OCI-M2 (cell line): ENCODE data around the gene EPB41L4A.
"Not testable (repeated sequence)": the region's sequence is repeated elsewhere in the genome, so short reads cannot be mapped to it uniquely, and the experiment has no call there.

Experiments
- DNase-seq: peaks from one replicate; lab custom pipeline; 2025; ENCODE audit not compliant: unreplicated experiment; lab: John Stamatoyannopoulos, UW

Gene EPB41L4A

DNA sequence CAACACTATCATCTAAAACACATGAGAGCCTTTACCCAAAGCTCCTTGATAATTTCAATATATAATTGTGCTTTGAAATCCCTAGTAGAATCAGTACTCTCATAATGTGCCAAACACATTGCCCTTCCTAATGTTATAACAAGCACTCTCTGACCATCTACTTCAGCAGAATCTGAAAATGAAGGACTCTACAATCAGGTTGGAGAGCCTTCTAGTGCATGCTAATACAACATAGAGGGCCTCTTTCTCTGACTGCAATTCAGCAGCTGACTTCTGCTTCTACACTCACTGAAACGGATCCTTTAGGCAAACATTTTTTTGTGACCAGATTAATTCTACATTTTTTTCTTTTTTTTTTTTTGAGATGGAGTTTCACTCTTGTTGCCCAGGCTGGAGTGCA, 155.6 kb downstream of the EPB41L4A start:
- no peak for DNase-seq

DNA sequence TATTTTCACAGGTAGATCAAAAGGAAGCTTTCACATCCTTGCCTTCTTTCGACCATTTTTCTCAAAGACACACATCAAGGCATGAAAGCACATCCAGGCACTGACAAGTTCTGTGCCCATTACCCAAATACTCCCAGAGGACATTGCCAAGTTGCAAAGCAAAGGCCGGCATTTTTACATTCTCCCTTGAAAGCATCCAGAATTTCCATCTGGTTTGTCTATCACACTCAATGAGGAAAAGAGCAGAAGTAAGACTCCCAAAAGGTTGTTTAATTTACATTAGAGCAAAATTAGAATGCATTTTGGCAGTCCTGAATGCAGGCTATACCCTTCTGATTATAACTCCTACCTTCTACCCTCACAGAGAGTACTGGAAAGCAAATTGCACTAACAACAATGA, 160.5 kb downstream of the EPB41L4A start:
- no peak for DNase-seq

DNA sequence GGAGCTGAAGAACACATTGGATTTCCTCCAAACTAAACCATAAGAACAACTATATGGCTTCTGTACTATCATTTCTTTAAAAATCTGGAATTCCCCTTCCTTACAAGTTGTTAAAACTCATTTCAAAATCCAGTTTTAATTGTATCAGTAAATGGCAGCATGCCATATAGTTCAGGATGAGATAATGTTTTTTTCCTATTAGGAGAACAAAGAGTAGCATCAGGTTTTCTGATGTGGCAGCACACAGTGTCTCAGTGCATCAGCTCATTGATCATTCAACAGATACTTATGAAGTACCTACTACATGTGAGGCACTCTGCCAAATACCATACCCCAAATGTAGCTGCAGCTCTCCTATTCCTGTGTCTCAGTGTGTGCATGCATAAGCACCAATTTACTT, 161.1 kb downstream of the EPB41L4A start:
- DNase-seq = no peak

- DNase-seq = no peak
Observed at GRCh38 chr5:112257005-112257404, 162.1 kb downstream of the EPB41L4A start.

DNA sequence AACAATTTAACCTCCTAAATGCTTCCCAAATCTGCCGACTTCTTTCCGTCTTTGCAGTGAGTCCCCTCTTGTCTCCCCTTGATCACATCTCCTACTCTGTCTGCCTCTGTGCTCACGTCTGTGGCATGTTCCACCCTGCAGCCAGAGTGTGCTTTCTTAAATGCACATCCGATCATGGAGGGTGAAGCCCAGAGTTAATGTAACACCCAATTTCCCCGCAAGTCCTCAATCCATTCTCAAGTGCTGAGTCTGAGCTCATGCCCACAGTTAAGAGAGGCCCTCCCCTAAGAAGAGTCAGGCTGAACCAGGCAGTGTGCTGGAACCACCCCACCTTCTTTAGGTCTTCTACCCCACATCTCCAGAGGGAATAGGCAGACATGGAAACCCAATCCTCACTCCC, 164.8 kb downstream of the EPB41L4A start:
- DNase-seq = no peak

- no peak for DNase-seq
Observed at GRCh38 chr5:112253478-112254250, 165.4 kb downstream of the EPB41L4A start.

DNA sequence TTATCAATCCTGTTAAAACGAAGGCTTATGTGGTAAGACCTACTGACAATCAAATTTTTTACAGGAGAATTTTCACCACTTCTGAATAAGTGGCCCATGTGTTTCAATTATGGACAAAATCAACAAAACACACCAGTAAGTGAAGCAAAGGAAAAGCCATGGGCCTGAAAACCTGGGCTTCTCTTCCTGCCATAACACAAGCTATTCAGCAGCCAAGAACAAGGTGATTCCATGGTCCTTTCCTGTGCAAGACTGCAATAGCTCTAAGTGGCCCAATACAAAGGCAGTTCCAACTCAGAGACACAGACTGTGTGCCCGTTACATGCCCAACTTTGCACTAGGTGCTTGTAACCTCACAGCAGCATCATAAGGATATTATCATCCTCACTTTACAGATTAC, 168.5 kb downstream of the EPB41L4A start:
- no peak for DNase-seq

DNA sequence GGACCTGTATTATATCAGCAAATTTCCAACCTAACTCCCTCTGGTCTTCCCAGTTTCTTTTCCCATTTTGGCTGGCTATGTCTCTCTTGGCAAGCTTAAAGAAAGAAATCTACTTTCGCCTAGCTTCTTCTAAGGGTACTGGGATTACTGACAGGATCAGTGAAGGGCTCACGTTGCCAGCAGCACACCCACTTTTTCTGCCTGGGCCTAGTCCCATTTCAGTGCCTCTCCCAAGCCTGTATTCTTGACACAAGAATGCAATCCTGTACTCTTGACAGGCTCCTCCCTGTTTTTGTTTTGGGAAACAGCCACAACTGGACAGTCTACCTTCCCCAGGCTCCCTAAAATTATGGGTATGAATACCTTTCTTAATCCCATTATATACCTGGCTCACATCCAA, 170.5 kb downstream of the EPB41L4A start:
- DNase-seq = no peak

- no peak for DNase-seq
Observed at GRCh38 chr5:112247960-112248359, 171.1 kb downstream of the EPB41L4A start.

DNA sequence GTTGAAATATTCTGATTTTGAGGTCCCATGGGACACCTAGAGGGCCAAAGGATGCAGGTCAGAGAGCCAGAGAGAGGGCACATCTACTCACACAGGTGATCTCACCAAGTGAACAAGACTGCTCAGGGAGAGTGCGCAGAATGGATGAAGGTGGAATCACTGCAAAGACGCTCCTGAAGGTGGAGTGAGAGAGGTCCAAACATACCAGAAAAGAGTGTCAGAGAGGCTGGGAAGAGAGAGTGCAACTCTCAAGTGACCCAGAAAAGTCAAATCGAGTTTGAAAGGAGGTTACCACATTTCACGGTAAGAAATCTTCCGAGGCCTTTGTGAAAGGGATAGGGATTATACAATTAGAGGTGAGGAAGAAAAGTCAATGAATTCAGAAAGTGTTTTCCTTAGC, 173.4 kb downstream of the EPB41L4A start:
- no peak for DNase-seq

DNA sequence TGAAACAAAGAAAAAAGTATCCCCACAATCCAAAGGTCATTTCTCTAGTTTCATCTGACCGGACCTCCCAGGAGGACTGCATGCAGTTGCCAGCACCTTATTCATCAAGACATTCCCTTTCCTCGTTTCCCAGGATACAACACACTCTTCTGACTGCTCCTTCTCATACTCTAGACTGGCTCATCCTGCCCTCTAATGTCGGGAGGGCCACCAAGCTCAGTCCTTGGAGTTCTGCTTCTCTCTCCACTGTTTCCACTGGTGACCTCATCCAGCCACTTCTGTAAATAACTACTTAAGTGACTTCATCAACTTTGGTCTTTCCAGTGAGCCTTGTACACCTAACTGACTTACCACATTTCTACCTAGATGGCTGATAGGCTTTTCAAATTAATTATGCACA, 179.1 kb downstream of the EPB41L4A start:
- no peak for DNase-seq

- DNase-seq = no peak
Observed at GRCh38 chr5:112238473-112238872, 180.6 kb downstream of the EPB41L4A start.

DNA sequence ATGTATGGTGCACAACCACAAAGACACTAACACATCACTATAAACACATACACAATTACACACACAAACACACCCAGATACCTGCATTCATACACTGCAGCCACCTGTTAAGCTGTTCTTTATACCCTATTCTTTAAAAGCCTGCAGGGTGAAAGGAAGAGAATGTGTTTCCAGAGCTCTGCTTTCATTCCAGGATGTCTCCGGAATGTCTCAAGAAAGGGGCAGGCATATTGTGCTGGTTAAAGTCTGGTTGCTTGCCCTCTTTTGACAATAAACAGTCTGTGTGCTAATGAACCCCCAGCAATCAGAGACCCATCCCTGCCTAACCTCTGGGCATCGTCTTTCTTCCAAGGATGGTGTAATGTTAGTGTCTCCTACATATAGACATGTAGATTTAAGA, 181.6 kb downstream of the EPB41L4A start:
- DNase-seq = no peak

DNA sequence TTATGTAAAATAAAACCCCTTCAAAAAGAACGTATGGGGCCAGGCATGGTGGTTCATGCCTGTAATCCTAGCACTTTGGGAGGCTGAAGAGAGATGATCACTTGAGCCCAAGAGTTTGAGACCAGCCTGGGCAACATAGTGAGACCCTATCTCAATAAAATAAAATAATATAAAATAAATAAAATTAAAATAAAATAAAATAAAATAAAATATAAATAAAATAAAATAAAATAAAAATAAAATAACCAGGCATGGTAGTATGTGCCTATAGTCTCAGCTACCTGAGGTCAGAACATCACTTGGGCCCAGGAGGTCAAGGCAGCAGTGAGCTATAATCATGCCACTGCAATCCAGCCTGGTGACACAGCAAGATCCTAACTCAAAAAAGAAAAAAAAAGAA, 185.1 kb downstream of the EPB41L4A start:
- DNase-seq = no peak

GRCh38 chr5:112232667-112233066, 186.4 kb downstream of the EPB41L4A start:
- no peak for DNase-seq

DNA sequence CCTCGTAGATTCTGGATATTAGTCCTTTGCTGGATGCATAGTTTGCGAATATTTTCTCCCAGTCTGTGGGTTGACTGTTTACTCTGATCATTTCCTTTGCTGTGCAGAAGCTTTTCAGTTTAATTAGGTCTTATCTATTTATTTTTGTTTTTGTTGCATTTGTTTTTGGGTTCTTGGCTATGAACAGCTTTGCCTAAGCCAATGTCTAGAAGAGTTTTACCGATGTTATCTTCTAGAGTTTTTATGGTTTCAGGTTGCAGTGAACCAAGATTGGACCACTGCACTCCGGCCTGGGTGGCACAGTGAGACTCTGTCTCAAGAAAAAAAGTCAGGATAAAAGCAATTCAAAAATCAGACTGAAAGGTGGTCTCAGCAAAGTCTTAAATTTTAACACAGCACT, 188.5 kb downstream of the EPB41L4A start:
- DNase-seq = no peak

DNA sequence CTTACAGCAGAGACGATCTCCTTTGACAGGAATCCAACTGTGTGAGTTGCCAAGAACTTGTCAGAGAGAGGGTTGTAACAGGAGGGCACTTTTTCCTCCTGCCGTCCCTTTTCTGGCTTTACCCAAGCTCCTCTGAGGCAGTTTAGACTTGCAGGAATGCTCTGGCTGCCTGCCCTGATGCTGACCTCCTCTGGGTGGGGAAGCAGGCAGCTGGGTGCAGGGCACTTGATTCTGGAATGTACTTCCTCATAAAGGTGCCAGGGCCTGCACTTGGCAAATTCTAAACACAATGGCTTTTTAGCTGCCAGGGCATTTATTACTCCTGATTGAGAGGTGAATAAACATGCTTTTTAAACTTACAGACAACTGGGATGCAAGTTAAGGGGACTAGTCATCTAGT, 190.4 kb downstream of the EPB41L4A start:
- DNase-seq = no peak

GRCh38 chr5:112227911-112228631, 191.0 kb downstream of the EPB41L4A start:
- DNase-seq = no peak

- DNase-seq = no peak
Observed at GRCh38 chr5:112226215-112226614, 192.9 kb downstream of the EPB41L4A start.

DNA sequence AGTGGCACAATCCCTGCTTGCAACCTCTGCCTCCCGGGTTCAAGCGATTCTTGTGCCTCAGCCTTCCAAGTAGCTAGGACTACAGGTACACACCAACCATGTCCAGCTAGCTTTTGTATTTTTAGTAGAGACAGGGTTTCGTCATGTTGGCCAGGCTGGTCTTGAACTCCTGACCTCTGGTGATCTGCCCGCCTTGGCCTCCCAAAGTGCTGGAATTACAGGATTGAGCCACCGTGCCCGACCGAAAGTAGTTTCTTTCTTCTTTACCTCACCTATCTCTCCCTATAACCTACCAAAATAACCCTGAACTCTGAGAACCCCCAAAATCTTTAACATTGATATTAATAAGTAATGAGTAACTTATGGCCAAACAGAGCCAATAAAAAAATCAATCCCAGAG, 196.1 kb downstream of the EPB41L4A start:
- not testable (repeated sequence) for DNase-seq

DNA sequence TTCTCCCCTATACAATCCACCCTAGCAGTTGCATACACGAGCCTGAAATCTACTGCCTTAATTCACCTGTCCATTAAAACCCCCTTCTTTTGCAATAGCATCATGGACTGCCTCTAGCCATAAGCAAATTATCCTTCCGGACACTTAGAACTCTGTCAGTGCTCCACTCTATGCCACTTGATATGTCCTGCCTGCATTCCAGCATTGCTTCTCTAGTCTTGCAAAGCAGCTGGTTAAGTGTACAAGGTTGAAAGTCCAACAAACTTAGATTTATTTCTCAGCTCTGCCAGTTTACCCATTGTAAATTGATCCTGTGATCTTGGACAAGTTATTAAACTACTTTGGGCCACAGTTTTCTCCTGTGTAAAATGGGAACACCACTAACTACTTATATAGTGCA, 197.9 kb downstream of the EPB41L4A start:
- DNase-seq = no peak

GRCh38 chr5:112219000-112219399, 200.1 kb downstream of the EPB41L4A start:
- DNase-seq = no peak
